GM18519 (cell line): ENCODE measurements around the gene WEE2.
A peak's percentile ranks its signal among the peaks of the same experiment; 100 is the strongest.
"Not testable (repeated sequence)": the region's sequence is repeated elsewhere in the genome, so short reads cannot be mapped to it uniquely, and the experiment has no call there.

ENCODE experiments used
- ATAC-seq: cut with Tn5 transposase; IDR thresholded peaks from one replicate; pipeline ENCODE4 v1.9.1; 2021; ENCODE audit warnings: mild to moderate bottlenecking, moderate library complexity; ENCODE audit not compliant: unreplicated experiment, low FRiP score

WEE2 gene

GRCh38 chr7:141710301-141710700 lies 2.1 kb downstream of the WEE2 start:
- no peak for ATAC-seq

- ATAC-seq = no peak
Observed at GRCh38 chr7:141712603-141713255, 4.6 kb downstream of the WEE2 start.

DNA sequence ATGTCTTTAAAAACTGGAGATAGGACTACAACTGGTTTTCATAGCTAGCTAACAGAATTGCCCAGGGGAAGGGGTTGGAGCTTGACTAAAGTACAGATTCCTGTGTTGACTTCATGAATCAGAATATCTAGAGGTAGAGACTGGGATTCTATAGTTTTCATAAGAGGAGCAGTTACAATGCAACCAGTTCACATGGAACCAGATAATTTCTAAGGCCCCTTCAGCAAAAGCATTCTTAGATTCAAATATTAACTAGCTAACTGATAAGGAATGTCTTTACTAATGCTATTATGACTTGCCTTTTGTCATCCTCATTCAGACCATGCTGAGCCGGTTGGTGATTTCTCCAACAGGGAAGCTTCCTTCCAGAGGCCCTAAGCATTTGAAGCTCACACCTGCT lies 5.7 kb downstream of the WEE2 start:
- no peak for ATAC-seq

DNA sequence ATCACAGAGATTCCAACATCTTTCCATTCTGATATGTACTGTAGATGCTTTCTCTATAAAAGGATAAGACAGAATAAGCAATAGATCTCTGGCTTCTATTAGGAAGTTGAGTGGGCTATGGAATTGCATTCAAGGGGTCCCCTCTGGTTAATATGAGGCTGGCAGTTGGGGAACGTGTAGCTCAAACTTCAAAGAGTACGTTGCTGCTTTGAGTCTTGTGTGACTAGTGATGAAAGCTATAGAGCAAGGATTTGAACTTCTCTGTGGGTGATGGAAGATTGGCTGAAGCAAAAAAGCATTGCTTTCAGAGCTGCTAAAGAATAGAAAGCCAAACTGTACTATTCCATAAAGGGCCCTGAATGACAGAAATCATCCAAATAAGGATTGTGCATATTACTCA lies 6.4 kb downstream of the WEE2 start:
- ATAC-seq = no peak

DNA sequence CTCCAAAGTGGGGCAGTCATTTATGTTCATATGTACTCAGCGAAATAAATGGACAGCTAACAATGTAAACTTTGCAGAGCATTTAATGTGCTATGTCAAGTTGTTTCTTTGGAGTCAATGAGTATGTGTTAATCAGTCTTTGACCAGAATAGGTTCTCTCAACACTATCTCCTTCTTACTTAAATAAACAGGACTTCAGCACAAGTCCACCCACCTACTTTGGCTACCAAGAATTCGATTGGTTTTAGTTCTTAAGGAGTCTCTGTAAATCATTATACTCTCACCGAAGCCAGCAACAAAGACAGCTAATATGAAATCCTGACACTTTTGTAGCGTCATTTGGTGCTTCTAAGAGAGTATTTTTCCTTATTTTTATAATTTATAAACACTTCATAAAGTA lies 6.9 kb downstream of the WEE2 start:
- ATAC-seq = no peak

GRCh38 chr7:141715794-141716689 lies 7.9 kb downstream of the WEE2 start:
- ATAC-seq = no peak

DNA sequence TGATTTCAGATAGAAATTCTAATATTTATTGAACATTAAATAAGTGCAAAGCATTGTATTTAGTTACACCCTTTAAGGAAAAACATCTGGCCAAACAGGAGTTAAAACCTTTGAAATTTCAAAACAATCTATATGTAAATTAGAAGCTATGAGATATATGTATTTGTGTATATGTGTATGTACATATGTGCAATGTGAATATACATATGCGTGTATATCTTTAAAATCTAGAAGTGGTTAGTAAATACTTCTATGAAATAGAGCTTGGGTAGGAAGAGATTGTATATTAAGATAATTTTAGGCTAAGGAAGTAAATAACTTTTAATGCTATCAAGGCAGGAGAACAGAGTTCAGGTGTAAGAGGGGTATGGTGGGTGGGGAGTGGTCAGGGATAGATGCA lies 9.3 kb downstream of the WEE2 start:
- ATAC-seq = no peak

DNA sequence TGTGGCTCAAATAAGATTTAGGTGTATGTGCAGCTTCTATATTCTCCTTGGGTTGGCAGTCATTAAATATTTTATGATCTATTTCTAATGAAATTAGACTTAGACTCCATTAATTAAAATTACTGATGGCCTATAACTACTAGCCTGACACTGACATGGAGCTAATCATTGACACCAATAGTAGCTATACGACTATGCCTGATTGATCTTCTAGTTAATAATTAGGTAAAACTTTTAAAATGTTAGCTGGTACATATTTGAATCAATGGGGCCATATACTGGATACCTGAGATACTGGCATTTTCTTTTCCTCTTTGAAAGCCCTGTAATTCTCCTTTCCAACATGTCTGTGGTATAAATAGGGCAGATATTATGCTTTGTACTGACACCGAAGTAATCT lies 14.4 kb downstream of the WEE2 start:
- ATAC-seq = no peak

GRCh38 chr7:141729020-141729419 lies 20.9 kb downstream of the WEE2 start:
- no peak for ATAC-seq

- no peak for ATAC-seq
Observed at GRCh38 chr7:141731476-141732149, 23.5 kb downstream of the WEE2 start.

- no peak for ATAC-seq
Observed at GRCh38 chr7:141737118-141737835, 29.1 kb downstream of the WEE2 start.

DNA sequence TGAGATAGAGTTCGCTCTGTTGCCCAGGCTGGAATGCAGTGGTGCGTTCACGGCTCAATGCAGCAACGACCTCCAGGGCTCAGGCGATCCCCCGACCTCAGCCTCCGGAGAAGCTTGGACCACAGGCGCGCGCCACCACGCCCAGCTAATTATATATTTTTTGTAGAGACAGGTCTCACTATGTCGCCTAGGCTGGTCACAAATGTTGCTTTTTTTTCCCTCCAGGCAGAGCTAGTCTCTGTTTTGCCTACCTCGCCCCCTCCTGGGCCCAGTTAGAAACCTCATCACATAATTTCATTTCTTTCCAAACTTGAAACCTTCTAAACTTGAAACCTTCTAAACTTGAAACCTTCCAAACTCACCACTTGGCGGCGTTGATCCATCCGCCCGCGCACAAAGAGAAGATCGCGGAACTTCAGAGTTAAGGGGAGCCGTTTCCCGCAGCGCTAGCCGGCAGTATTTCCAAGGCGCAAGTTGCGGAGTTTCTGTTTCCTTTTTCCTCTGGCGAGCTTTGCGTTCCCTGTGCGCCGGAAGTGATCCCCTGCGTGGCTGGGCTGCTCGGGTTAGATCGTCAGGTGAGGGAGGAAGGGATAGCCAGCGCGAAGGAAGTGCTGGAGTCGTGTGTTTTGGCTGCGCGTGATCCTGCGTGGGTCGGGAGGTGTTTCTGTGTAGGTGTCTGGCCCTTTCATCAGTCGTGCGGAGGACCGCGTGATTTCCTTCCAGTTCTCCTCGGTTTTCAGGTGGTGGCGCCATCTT lies 29.9 kb downstream of the WEE2 start, which contains the start of gene SSBP1:
Gene SSBP1 (plus strand): TSS at position 523 of the 756 bp plus-strand sequence. CDS start 809 bp downstream, outside the sequence.
- ATAC-seq = peak; percentile 81

- ATAC-seq = no peak
Observed at GRCh38 chr7:141738592-141739013, 30.4 kb downstream of the WEE2 start.

DNA sequence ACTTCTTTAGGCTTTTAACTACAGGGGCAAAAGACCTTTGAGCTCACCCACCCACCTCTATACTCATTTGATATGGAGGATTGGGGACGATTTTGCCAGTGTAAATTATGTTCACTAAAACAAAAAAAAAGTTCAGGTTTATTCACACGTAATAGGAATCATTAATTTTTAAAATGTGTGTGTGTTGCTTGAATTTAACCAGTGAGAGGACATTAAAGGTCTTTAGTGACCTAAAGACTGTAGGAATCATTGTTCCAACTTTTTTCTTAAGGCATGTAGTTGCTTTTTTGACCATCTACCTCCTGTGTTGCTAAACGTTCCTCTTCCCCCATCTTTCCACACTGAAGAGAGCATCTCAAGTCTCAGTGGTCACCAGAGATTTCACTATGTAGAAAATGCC lies 31.1 kb downstream of the WEE2 start:
- ATAC-seq = no peak

- ATAC-seq = no peak
Observed at GRCh38 chr7:141742229-141742628, 34.1 kb downstream of the WEE2 start.

GRCh38 chr7:141744131-141744530 lies 36.0 kb downstream of the WEE2 start:
- no peak for ATAC-seq

DNA sequence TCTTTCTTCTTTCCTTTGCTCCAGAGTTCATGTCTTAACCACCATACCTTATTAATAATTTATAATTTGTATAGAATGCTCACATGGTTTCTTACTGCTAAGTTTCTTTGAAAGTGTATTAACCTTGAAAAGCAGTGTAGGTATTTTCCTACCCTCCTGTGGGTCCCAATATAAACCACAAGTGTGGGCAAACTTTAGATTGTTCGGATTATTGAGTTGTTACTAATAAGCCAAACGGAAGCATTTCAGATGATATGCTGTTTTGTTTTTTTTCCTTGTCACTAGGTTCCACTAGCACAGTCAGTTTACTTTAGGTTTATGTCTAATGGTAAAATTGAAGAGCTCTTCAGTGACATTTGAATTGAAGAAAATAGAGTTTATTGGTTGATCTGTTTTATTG lies 40.2 kb downstream of the WEE2 start:
- no peak for ATAC-seq

DNA sequence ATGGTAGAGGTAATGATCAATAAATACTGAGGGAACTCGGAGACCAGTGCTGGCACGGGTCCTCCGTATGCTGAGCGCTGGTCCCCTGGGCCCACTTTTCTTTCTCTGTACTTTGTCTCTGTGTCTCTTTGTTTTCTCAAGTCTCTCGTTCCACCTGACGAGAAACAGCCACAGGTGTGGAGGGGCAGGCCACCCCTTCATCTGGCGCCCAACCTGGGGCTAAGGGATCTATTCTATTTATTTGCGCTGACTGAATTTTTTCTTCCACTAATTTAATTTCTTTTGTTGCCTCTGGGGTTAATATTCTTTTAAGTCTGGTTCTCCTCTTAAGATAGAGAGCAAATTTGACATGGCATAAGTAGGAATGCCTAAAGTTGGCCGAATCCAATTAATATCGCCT lies 43.8 kb downstream of the WEE2 start:
- not testable (repeated sequence) for ATAC-seq

DNA sequence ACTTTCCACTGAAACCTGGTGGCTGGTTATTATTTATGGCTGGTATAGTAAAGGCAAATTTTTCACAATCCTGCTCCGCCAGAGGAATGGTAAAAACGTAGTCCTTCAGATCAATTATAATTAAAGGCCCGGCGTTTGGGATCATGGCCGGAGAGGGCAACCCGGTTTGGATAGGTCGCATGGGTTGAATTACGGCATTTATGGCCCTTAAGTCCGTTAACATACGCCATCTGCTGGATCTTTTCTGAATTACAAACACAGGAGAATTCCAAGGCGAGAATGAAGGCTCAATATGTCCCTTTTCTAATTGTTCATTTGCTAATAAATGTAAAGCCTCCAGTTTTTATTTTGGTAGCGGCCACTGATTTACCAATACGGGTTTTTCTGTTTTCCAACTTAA lies 44.5 kb downstream of the WEE2 start:
- no peak for ATAC-seq

- no peak for ATAC-seq
Observed at GRCh38 chr7:141754939-141755338, 46.8 kb downstream of the WEE2 start.
